ENCODE results near the gene CEP83.
"Not testable (repeated sequence)": the region's sequence is repeated elsewhere in the genome, so short reads cannot be mapped to it uniquely, and the experiment has no call there.

CEP83 gene, protein sequence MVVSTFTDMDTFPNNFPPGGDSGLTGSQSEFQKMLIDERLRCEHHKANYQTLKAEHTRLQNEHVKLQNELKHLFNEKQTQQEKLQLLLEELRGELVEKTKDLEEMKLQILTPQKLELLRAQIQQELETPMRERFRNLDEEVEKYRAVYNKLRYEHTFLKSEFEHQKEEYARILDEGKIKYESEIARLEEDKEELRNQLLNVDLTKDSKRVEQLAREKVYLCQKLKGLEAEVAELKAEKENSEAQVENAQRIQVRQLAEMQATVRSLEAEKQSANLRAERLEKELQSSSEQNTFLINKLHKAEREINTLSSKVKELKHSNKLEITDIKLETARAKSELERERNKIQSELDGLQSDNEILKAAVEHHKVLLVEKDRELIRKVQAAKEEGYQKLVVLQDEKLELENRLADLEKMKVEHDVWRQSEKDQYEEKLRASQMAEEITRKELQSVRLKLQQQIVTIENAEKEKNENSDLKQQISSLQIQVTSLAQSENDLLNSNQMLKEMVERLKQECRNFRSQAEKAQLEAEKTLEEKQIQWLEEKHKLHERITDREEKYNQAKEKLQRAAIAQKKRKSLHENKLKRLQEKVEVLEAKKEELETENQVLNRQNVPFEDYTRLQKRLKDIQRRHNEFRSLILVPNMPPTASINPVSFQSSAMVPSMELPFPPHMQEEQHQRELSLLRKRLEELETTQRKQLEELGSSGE

DNA sequence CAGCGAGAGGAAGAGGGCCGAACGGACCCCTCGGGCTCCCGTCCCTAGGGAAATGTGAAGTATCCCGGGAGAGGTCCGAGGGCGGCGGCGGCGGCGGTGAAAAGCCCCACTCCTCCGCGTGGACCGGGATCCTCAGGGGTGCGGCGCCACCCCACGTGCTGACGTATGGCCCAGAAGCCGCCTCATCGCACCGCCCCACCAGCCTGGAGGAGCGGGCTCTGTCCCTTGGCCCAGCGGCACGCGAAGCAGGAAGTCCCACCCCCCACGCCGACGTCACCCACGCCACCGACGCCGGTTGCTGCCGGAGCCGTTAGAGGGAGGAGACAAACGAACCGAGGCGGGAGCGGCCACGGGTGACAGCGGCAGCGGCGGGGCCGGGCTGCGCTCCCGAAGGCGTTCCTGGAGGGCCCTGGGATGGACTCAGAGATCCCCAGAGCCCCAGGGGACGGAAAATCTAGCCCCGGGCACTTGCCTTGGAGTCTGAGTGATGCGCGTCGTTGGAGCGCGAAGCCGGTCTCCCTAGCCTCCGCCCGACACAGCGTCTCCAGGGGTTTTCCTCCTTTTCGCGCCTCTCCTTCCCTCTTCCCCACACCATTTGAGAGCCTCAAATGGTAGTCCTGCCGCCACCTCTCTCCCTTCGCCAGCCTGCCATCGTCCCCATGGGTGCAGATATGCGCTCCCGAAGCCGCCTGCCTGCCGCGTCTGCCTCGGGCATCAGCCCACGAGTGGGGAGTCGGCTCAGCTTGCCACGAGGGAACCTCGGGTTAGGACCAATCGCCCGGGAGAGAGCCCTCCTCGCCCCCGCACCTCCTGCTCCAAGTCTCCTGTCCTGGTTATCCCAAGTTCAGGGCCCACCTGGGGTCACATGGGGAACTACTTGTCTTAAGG lies at the start of gene CEP83:
TSS of gene CEP83 (minus strand) at position 140 of the 888 bp plus-strand sequence. CDS start 47,377 bp downstream, outside the sequence.
- peak; percentile 88 for DNase-seq

DNA sequence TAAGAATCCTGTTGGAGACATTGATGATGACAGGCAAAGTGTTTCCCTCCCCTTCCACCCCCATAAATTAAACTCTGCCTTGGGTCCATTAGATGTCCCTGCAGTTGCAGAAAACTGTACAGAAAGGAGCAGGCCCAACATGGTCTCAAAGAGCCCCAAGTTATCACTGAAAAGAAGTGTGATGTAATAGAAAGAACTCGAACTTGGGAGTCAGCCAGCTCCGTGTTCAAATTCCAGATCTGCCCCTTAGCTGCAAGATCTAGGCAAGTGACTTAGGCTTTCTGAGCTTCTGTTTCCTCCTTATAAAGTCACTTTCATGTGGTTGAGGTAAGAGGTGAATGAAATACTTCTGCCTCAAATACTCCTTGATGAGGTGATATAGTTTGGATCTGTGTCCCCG lies 49.6 kb upstream of the CEP83 start:
- DNase-seq = no peak

DNA sequence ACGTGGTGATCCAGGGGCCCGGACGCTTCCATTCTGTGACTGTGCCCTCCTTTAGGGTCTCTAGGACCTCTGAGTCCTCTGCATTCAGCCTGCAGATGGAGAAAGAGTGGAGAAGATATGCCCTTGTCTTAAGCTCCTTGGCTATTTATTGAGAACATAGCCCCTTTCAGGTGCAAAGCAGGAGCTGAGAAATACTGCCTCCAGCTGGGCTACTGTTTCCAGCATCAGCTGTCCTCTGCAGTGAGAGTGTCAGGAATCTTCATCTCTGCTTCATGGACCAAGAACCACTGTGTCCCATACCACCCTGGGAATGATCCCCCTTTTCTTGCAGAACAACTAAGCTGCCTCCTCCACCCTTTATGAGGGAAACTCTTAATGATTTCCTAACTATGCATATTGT lies 47.8 kb upstream of the CEP83 start:
- no peak for DNase-seq

DNA sequence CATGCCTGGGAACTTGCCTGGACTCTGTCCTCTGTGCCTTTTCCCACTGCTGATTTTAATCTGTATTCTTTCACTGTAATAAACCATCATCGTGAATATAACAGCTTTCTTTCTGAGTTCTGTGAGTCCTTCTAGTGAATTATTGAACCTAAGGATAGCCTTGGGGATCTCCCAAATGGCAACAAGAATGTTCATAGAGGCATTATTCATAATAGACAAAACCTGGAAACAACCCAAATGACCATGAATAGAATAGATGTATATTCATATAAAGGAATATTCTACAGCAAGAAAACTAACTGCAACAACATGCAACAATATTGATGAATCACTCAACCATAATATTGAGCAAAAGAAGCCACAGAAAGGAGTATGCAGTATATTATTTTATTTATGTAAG lies 44.7 kb upstream of the CEP83 start:
- DNase-seq = no peak

DNA sequence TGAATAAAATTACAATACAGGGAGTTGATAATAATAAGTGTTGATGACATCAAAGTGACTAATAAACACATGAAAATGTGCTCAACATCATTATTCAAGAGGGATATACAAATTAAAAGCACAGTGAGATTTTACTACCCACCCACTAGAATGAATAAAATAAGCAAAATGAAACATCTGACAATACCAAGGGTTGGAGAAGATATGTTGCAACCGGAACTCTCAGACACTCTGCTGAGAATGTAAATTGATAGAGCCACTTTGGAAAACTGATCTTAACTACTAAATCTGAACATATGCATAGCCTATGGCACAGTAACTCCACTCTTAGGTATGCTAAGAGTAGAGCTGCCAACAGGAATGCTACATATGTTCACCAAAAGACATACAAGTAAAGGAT lies 44.0 kb upstream of the CEP83 start:
- DNase-seq = no peak

DNA sequence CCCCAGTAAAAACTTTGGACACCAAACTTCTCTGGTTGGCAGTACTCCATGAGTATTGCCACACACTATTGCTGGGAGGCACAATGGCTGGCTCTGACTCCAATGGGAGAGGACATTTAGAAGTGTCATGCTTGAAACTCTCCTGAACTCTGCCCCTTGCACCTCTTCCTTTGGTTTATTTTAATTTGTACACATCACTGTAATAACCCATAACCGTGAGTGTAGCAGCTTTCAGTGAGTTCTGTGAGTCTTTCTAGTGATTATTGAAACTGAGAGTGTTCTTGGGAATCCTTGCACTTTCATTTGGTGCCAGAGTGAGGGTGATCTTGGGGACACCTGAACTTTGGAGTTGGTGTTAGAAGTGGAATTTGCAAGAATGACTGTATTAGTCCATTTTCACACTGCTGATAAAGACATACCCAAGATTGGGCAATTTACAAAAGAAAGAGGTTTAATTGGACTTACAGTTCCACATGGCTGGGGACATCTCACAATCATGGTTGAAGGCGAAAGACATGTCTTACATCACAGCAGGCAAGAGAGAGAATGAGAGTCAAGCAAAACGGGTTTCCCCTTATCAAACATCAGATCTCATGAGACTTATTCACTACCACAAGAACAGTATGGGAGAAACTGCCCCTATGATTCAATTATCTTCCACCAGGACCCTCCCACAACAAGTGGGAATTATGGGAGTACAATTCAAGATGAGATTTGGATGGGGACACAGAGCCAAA lies 41.3 kb upstream of the CEP83 start:
- DNase-seq = no peak

DNA sequence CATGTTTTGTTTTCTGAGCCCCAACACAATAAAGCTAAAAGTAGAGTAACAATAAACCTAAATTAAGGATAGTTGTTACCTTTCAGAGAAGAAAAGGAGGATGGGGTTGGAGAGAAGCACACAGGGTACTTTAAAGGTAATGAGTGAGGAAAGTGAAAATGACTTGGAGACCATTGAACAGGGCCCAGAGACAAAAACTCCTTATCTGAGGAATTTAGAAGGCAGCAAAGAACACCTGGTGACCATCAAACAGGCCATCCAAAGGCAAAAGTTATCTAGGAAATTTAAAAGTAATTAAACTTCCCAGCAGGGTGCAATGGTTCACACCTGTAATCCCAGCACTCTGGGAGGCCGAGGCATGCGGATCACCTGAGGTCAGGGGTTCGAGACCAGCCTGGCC lies 39.0 kb upstream of the CEP83 start:
- DNase-seq = no peak

DNA sequence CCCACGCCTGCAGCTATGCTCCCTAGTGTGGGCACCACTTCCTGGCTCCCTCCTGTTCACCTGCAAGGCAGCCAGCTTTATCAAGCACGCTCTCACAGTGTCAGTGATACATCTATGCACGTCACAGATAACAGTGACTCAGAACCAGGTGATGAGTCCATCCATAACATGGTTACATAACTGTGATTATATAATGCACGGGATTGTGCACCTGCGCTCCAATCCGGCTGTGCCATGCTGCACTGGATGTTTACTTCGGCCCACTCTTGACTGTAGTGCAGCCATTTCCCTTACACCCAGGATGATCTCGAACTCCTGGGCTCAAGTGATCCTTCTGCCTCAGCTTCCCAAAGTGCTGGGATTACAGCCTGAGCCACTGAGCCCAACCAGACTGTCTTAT lies 38.4 kb upstream of the CEP83 start:
- no peak for DNase-seq

DNA sequence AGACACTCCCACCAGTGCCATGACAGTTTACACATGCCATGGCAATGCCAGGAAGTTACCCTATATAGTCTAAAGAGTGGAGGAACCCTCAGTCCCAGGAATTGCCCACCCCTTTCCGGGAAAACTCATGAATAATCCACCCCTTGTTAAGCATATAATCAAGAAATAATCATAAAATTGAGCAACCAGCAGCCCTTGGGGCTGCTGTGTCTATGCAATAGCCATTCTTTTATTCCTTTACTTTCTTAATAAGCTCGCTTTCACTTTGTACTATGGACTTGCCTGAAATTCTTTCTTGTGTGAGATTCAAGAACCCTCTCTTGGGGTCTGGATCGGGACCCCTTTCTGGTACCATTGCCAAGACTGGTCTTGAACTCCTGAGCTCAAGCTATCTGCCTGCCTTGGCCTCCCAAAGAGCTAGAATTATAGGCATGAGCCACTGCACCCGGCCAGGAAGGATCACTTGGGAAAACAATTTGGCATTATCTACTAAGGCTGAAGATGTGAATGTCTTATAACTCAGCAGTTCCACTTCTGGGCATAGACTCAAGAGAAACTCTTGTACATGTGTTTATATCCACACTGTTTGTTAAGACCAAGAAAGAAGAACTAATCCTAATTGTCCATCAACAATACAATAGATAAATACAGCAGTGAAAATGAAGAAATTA lies 35.9 kb upstream of the CEP83 start:
- DNase-seq = no peak

DNA sequence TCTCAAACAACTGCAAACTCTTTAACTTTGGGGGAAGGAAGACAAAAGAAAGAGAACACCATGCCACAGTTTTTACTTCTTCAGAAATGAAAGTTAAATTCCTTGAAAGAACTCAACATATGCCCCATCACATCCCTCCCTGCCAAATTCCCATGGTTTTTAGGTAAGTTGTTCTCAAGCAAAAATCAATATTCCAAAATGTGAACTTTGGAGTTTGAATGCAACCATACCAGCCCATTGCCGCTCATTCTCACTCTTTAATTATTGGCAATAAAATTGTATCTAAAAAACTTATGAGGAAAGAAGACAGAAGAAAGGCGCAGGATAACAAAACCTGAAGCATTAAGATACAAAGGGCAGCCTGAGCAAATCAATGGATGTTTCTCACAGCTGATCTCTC lies 31.8 kb upstream of the CEP83 start:
- DNase-seq = no peak

DNA sequence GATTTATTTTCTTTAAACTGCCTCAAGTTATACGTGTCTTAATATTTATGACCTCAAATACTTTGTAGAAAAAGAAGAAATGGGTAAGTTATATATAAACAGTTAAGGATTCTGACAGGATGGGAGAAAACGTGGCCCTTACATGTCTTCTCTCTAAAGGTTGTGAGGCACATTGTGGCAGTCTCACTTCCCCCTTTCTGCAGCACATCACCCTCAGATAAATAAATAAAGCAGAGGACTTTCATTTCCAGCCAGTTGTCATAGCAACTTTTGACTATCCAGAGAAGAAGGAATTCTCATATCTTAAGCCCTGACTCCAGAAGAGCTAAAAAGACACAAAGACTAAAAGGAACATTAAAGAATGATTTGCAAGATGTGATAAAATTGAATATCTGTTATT lies 28.8 kb upstream of the CEP83 start:
- DNase-seq = no peak

DNA sequence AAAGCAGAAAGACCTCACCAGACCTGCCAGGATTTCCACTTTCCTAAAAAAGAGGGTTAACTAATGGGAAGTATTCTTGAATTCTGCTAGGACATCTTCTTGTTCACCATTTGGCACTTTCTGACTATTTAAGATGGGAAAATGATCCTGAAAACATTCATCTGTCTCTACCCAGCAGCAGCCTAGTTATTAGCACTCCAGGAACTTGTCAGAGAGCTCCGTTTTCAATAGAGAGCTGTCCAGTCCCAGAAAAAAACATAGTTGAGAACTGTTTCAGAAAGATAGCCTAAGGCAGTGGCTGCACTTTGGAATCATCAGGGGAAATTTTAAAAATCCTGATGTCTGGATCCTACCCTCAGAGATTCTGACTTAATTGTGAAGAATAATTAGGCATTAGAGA lies 22.1 kb upstream of the CEP83 start:
- no peak for DNase-seq

DNA sequence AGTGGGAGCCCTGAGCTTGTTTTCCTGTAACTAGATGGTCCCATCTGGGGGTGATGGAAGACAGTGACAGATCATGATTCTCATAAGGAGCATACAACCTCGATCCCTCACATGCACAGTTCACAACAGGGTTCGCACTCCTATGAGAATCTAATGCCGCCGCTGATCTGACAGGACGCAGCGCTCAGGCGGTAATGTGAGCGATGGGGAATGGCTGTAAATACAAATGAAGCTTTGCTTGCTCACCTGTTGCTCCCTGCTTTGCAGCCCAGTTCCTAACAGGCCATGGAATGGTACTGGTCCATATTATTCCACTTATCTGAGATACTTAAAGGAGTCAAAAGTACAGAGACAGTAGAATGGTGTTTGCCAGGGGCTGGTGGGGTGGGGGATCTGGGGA lies 9.9 kb upstream of the CEP83 start:
- DNase-seq = no peak

DNA sequence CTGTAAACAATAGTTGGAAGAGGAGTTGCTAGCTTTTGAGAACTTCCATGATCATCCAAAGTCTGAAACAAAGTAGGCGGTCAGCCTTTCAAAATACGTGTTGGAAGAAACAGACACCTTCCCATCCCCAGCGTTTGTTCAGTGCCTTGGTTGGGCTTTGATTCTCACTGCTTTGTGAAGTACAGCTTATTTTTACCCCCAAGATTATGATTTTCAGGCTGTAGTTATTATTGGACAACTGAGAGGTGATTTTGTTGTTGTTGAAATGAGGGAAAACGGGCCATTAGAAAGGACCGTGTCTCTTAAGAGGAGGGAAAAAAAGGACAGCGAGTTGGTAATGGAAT lies 921 bp upstream of the CEP83 start:
- DNase-seq = no peak

DNA sequence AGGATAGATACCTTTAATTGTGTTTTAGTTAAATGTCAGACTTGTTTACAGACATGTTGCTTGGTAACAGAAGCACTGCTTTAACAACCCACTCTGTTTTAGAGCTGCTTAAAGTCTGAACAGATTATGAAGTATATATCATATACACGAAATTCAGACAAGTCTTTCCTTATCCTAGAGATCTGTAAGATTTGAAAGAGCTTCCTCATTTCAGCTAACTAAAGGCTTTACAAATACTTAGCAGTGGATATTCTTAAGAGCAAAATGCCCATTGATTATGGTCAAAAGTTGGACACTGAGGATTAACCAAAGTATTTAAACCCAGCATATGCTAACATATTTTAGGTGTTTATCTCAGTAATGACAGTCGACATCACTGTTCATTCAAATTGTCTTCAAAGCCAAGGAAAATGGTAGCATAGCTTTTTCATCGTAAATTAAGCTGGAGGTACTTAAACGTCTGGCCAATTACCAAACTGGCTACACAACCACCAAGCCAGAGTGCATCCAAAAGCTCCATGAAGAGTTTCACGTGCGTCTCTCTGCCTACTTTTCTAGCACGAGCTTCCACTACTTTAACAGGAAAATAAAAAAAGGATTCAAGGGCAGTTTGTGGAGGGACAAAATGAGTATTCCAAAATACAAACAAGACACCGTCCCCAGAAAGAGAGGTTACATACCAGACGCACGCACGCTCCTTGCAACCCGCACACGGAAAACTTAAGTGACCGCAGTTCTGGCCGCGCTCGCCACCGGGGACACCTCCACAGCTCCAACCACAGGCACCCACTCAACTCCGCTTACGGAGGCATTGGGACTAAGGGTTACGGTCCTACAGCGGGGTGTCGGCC lies 565 bp downstream of the CEP83 start:
- DNase-seq = no peak

DNA sequence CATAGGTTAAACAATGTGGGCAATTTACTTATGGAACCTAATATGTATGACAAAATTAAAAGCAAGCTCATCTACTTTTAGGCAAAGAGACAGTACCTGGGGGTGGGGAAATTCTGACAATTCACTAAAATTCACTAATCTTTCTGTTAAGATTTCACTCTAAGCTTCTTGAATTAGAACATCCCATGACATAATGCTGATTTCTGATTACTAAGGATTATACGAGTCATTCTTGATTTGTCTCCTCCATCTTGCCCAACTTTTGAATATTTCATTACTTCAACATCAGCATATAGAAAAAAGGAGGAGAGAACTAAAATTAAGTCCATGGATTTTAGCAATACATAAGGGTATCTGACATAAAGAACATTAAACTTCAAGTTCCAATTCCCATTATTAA lies 2.4 kb downstream of the CEP83 start:
- DNase-seq = no peak

DNA sequence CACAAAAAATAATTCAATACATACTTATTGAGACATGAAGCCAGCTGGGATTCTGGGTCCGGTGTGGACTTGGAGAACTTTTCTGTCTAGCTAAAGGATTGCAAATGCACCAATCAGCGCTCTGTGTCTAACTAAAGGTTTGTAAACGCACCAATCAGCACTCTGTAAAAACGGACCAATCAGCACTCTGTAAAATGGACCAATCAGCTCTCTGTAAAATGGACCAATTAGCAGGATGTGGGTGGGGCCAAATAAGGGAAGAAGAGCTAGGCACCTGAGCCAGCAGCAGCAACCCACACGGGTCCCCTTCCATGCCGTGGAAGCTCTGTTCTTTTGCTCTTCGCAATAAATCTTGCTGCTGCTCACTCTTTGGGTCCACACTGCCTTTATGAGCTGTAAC lies 5.3 kb downstream of the CEP83 start:
- not testable (repeated sequence) for DNase-seq

DNA sequence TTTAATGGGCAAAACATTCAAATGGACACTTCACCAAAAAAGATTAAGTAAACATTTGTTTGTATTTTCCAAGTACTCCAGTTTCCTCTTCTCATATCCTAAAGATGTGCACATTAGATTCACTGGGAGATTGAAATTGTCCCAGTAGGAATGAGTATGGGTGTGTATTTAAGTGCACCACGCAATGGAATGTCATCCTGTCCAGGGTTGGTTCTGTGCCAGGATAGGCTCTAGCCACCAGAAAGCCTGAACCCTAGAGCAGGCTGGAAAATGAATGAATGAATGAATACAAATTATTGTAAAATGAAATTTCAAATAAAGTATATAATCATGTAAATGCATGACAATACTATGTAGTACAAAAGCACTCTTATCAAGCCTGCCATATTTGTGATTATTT lies 14.0 kb downstream of the CEP83 start:
- DNase-seq = no peak

DNA sequence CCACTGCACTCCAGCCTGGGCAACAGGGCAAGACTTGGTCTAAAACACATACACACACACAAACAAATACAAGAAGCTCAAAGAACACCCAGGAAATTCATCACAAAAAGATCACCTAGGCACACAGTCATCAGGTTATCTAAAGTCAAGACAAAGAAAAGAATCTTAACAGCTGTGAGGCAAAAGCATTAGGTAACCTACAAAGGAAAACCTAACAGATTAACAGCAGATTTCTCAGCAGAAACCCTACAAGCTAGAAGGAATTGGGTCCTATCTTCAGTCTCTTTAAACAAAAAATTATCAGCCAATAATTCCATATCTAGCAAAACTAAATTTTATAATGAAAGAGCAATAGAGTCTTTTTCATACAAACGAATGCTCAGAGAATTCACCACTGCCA lies 22.4 kb downstream of the CEP83 start:
- no peak for DNase-seq

DNA sequence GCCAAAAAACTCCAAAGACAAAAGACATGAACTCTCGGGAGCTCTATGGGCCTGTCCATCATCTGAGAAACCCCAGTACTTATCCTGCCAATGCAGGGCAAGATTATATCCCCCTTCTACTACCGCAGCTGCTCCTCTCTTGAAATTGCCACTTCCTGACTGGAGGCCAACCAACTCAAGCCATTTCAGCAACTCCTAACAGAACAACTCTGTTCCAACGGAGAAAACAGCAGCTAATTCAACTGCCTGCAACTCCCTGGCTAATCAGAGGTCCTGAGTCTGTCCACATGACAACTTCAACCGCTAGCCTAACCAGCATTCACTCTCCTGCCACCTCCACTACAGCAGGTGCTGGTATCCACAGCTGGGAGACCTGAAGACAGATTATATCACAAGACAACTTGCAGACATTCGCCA lies 24.1 kb downstream of the CEP83 start:
- DNase-seq = no peak

DNA sequence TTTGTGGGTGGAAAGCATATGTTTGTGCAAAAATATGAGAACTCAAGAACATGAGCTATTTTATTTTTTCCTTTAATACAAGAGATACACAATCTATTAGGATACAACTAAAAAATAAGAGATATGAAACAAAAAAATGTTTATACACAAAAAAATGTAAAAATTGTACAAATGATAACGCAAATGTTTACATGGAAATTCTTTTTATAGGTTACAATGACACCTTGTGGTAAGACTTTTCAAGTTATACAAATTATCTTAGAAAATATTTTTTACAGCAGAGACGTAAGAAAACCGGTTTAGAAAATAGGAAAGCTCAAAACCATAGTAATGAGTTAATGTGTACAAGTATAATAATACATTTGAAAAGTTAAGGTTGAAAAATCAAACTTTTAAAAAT lies 25.5 kb downstream of the CEP83 start:
- no peak for DNase-seq

Data from NCI-H526 treated with DMSO at 0.1 percent for 48 hours (cell line).